ENCODE results near the gene LGALS3. TPM values are rescaled to one million over a fixed set of nuclear protein-coding genes. Genes with fewer than 3 reads are reported as not detected.

The LGALS3 gene
- total RNA-seq, 6 experiments from 2014 or later: 3.1 to 21.6 (median 12.3) TPM

- intact Hi-C loops (cut with DNase I): no loop called here
- 88% methylated on average over 2 of the region's 2 CpGs for WGBS (ENCODE audit: insufficient coverage, low coverage, low lambda C conversion rate, missing lambda C conversion rate)
- Histone ChIP-seq H3K9me3 (no peaks in the 10 kb centered on the region), H3K4me1 (no peaks in the 10 kb centered on the region), H3K27me3 (no peaks in the 10 kb centered on the region), H3K27ac (no peak overlapping the region), H3K36me3 (no peaks in the 10 kb centered on the region), H3K4me3 (no peak overlapping the region)
- ATAC-seq (no peak), DNase-seq (no peak)
- TF ChIP-seq POLR2A (IDR thresholded peaks at IDR 0.05): no peak
- TF ChIP-seq CTCF (IDR thresholded peaks at IDR 0.05): no peak
These were observed 13.4 kb downstream of the LGALS3 start for GRCh38 chr14:55142466-55142865.

GRCh38 chr14:55146425-55146824 lies 17.4 kb downstream of the LGALS3 start:
- ATAC-seq: no peak
- 58% methylated on average over 2 of the region's 2 CpGs for WGBS (ENCODE audit: insufficient coverage, low coverage, low lambda C conversion rate, missing lambda C conversion rate)
- no peaks in the 10 kb centered on the region for H3K36me3 ChIP-seq

GRCh38 chr14:55151601-55152000 lies 22.5 kb downstream of the LGALS3 start:
- no peaks in the 10 kb centered on the region for H3K4me1 ChIP-seq
- DNase-seq (no peak), ATAC-seq (no peak)
- WGBS (ENCODE audit: insufficient coverage, low coverage, low lambda C conversion rate, missing lambda C conversion rate): 86% methylated on average over 1 of the region's 1 CpG
- H3K36me3 ChIP-seq: no peaks in the 10 kb centered on the region
- H3K4me3 ChIP-seq: no peak overlapping the region
- H3K27ac ChIP-seq: no peak overlapping the region
- no peaks in the 10 kb centered on the region for H3K27me3 ChIP-seq
- intact Hi-C loops (cut with DNase I): loop anchor here in 1 of 2 donors (10.0 kb wide), 1 partner anchor 57 kb away; no protein-coding TSS in a partner anchor
- TF ChIP-seq CTCF (IDR thresholded peaks at IDR 0.05) (no peak), POLR2A (IDR thresholded peaks at IDR 0.05) (no peak)
- H3K9me3 ChIP-seq: no peaks in the 10 kb centered on the region

More at GRCh38 chr14:55146425-55146824, 17.4 kb downstream of the LGALS3 start:
- intact Hi-C loops (cut with DNase I): no loop called here
- no peak for TF ChIP-seq CTCF (IDR thresholded peaks at IDR 0.05)
- TF ChIP-seq POLR2A (IDR thresholded peaks at IDR 0.05): no peak
- Histone ChIP-seq H3K4me3 (no peak overlapping the region), H3K27me3 (no peaks in the 10 kb centered on the region), H3K9me3 (no peaks in the 10 kb centered on the region), H3K4me1 (no peaks in the 10 kb centered on the region), H3K27ac (no peak overlapping the region)
- DNase-seq: no peak

- Histone ChIP-seq H3K4me1 (no peaks in the 10 kb centered on the region), H3K4me3 (no peak overlapping the region), H3K36me3 (no peaks in the 10 kb centered on the region), H3K27me3 (no peaks in the 10 kb centered on the region), H3K9me3 (no peaks in the 10 kb centered on the region), H3K27ac (no peak overlapping the region)
- no peak for DNase-seq
- TF ChIP-seq CTCF (IDR thresholded peaks at IDR 0.05) (no peak), POLR2A (IDR thresholded peaks at IDR 0.05) (no peak)
- intact Hi-C loops (cut with DNase I): loop anchor here in 1 of 2 donors (10.0 kb wide), 1 partner anchor 57 kb away; no protein-coding TSS in a partner anchor
- no peak for ATAC-seq
- WGBS (ENCODE audit: insufficient coverage, low coverage, low lambda C conversion rate, missing lambda C conversion rate): 88% methylated on average over 1 of the region's 1 CpG
These were observed 23.2 kb downstream of the LGALS3 start for GRCh38 chr14:55152052-55152753.
